DOHH2 (cell line): ENCODE data around the gene KAT7.

Source experiments
- EZH2phosphoT487 ChIP-seq: fragments of 200-600 bp; sonication (generic); IDR thresholded peaks from 2 replicates; pipeline ENCODE4 v1.6.1; 2017; ENCODE audit warnings: borderline replicate concordance, mild to moderate bottlenecking, antibody characterized with exemption, low read length, moderate library complexity, mixed read lengths
- TF ChIP-seq, protein P1 (sequence below): fragments of 200-600 bp; sonication (generic); IDR thresholded peaks from one replicate; pipeline ENCODE4 v1.5.1; 2014; ENCODE audit warnings: antibody characterized with exemption, mild to moderate bottlenecking, low read depth, low read length; ENCODE audit not compliant: poor library complexity, severe bottlenecking

DNA sequence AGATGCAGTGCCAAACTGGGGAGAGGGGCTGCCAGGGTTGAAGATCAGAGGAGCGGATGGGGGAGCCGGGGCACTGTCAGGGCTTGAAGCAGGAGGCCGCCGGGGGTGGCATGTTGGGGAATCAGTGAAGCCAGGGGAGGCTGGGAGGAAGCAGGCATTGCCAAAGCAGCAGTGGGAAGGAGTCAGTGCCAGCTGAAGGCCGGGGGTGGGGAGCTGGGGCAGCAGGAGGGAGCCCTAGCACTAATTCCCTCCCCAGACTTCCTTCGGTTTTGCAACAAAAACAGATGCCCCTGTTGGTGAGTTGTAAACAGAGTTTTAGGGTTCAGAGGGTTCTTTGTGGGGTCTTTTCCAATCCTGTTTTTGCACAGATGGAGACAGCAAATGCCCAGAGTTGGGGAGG lies 70.3 kb downstream of the KAT7 start:
- TF ChIP-seq, protein P1, sequence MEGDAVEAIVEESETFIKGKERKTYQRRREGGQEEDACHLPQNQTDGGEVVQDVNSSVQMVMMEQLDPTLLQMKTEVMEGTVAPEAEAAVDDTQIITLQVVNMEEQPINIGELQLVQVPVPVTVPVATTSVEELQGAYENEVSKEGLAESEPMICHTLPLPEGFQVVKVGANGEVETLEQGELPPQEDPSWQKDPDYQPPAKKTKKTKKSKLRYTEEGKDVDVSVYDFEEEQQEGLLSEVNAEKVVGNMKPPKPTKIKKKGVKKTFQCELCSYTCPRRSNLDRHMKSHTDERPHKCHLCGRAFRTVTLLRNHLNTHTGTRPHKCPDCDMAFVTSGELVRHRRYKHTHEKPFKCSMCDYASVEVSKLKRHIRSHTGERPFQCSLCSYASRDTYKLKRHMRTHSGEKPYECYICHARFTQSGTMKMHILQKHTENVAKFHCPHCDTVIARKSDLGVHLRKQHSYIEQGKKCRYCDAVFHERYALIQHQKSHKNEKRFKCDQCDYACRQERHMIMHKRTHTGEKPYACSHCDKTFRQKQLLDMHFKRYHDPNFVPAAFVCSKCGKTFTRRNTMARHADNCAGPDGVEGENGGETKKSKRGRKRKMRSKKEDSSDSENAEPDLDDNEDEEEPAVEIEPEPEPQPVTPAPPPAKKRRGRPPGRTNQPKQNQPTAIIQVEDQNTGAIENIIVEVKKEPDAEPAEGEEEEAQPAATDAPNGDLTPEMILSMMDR, result no peak
- no peak for TF ChIP-seq EZH2phosphoT487
